K562 (cell line): ENCODE measurements around the gene MYO5C. TPM values are rescaled to one million over a fixed set of nuclear protein-coding genes. Genes with fewer than 3 reads are reported as not detected.

Experiments used
- ATAC-seq: fragments of 200-7000 bp; cut with Tn5 transposase; 3 replicates; pipeline ENCODE4 v1.9.1; 2020; ENCODE audit warnings: moderate library complexity
- BruUV-seq: library from RNA; stranded (reverse); fragments of 400-500 nt; replicated peaks from 2 replicates; lab custom pipeline; 2021; lab: Mats Ljungman, UMichigan
- CTCF ChIA-PET: fragments of 300-600 bp; formaldehyde crosslinking; extraction: SDS; loops from one replicate; lab custom pipeline; 2021; ENCODE audit warnings: low intra/inter-chr PET ratio; lab: Yijun Ruan, JAX
- POLR2A ChIA-PET: fragments of 300-600, 350-650 bp; sonication (Branson Sonifier 250); formaldehyde crosslinking; extraction: SDS; loops from one replicate; lab custom pipeline; 2021; ENCODE audit warnings: antibody characterized with exemption, inconsistent platforms; lab: Yijun Ruan, JAX
- DNase-seq, 4 experiments: peaks; one replicate each; pipeline versions ENCODE4 v3.0.0 to v3.0.0-alpha.2; 2011 to 2018; ENCODE audit warnings: low spot score in 3 of 4, mixed read lengths in 3 of 4; ENCODE audit errors: extremely low read depth in 1 of 4
- FAIRE-seq: peaks from 2 replicates; lab custom pipeline; 2011; peaks lifted over from hg19 to GRCh38; lab: Jason Lieb, UNC
- H2AFZ ChIP-seq: 2 replicates; pipeline ENCODE4 v1.6.0; 2011; ENCODE audit warnings: low read depth, low read length, control low read depth, inconsistent platforms
- H3K27ac ChIP-seq: fragments of 200-600 bp; 3 replicates; pipeline ENCODE4 v1.8.0; 2011; ENCODE audit warnings: low read depth, mild to moderate bottlenecking, control low read depth, inconsistent platforms, low read length, moderate library complexity, mixed read lengths; ENCODE audit errors: extremely low read depth
- H3K27me3 ChIP-seq, 2 experiments: fragments of 300-600 bp in 1 of 2; 2 replicates in 1 of 2; 3 replicates in 1 of 2; pipeline versions ENCODE4 v1.6.0 to v1.8.0; 2011; ENCODE audit warnings: inconsistent platforms in 2 of 2, low read length in 2 of 2, mild to moderate bottlenecking in 1 of 2, mixed read lengths in 1 of 2, moderate library complexity in 1 of 2; ENCODE audit not compliant: control insufficient read depth in 2 of 2, insufficient read depth in 2 of 2
- H3K36me3 ChIP-seq: fragments of 300-600 bp; 3 replicates; pipeline ENCODE4 v1.8.0; 2011; ENCODE audit warnings: mild to moderate bottlenecking, low read length, inconsistent platforms; ENCODE audit not compliant: control insufficient read depth, insufficient read depth
- H3K4me1 ChIP-seq, 2 experiments: fragments of 200-600 bp in 1 of 2; replicated peaks in 1 of 2; 2 replicates in 1 of 2; 3 replicates in 1 of 2; pipeline versions ENCODE4 v1.5.1 to v1.8.0; 2011; ENCODE audit warnings: inconsistent platforms in 2 of 2, low read length in 2 of 2, mild to moderate bottlenecking in 1 of 2, mixed read lengths in 1 of 2, moderate library complexity in 1 of 2; ENCODE audit not compliant: control insufficient read depth in 2 of 2, insufficient read depth in 2 of 2
- H3K4me2 ChIP-seq: 2 replicates; pipeline ENCODE4 v1.6.1; 2011; ENCODE audit warnings: low read length, control low read depth, inconsistent platforms, mixed read lengths; ENCODE audit not compliant: insufficient read depth
- H3K4me3 ChIP-seq: fragments of 200-600 bp; sonication (generic), shearing (Covaris generic); 2 replicates; pipeline ENCODE4 v1.5.1; 2016; ENCODE audit warnings: control low read depth, inconsistent platforms
- H3K79me2 ChIP-seq: fragments of 200-600 bp; 3 replicates; pipeline ENCODE4 v1.8.0; 2011; ENCODE audit warnings: low read length, inconsistent platforms; ENCODE audit not compliant: control insufficient read depth, insufficient read depth
- H3K9ac ChIP-seq, 2 experiments: 2 replicates each; pipeline versions ENCODE4 v1.6.0 to v1.6.1; 2011; ENCODE audit warnings: low read depth in 2 of 2, low read length in 2 of 2, control low read depth in 1 of 2, inconsistent platforms in 1 of 2, mild to moderate bottlenecking in 1 of 2, mixed read lengths in 1 of 2; ENCODE audit not compliant: insufficient read depth in 1 of 2
- H3K9me1 ChIP-seq: one replicate; pipeline ENCODE4 v1.6.0; 2011; ENCODE audit warnings: inconsistent platforms, mild to moderate bottlenecking, low read length, moderate library complexity; ENCODE audit not compliant: control insufficient read depth, insufficient read depth
- H3K9me3 ChIP-seq: replicated peaks from 2 replicates; pipeline ENCODE4 v1.5.1; 2011; ENCODE audit warnings: low read depth, low read length, inconsistent platforms; ENCODE audit not compliant: control insufficient read depth, insufficient read depth
- H4K20me1 ChIP-seq: replicated peaks from 2 replicates; pipeline ENCODE4 v1.6.1; 2011; ENCODE audit warnings: low read length, inconsistent platforms, mixed read lengths; ENCODE audit not compliant: control insufficient read depth, insufficient read depth
- ASH1L ChIP-seq: fragments of 450-650 bp; IDR thresholded peaks from 2 replicates; pipeline ENCODE4 v1.6.1; 2018; ENCODE audit warnings: borderline replicate concordance, mild to moderate bottlenecking, low read depth; ENCODE audit not compliant: partially characterized antibody
- BDP1 ChIP-seq: IDR thresholded peaks from 3 replicates; pipeline ENCODE4 v1.6.1; 2011; ENCODE audit not compliant: insufficient read length, insufficient read depth
- BRD9 ChIP-seq: fragments of 450-650 bp; IDR thresholded peaks from 2 replicates; pipeline ENCODE4 v1.6.1; 2018; ENCODE audit warnings: low read depth; ENCODE audit not compliant: partially characterized antibody
- C11orf30 ChIP-seq: fragments of 450-650 bp; IDR thresholded peaks from 2 replicates; pipeline ENCODE4 v1.6.1; 2016; ENCODE audit warnings: low read depth, mild to moderate bottlenecking
- DNMT1 ChIP-seq: fragments of 450-650 bp; IDR thresholded peaks from 2 replicates; pipeline ENCODE4 v1.6.1; 2016; ENCODE audit warnings: antibody characterized with exemption, mild to moderate bottlenecking
- HEY1 ChIP-seq: fragments of 250-450 bp; sonication (Bioruptor Pico); IDR thresholded peaks from 2 replicates; pipeline ENCODE4 v1.5.0; 2020; ENCODE audit warnings: mild to moderate bottlenecking, moderate library complexity, borderline replicate concordance
- HMG20B ChIP-seq: fragments of 250-450 bp; sonication (Bioruptor Pico); IDR thresholded peaks from 2 replicates; pipeline ENCODE4 v1.5.0; 2021; ENCODE audit warnings: mild to moderate bottlenecking
- KLF13 ChIP-seq: fragments of 450-650 bp; IDR thresholded peaks from 2 replicates; pipeline ENCODE4 v1.6.1; 2016; ENCODE audit warnings: missing genetic modification characterization, low read depth, mild to moderate bottlenecking, missing compliant biosample characterization, moderate library complexity, borderline replicate concordance
- MAFG ChIP-seq: fragments of 450-650 bp; conservative IDR thresholded peaks from 2 replicates; pipeline ENCODE4 v1.6.1; 2016; ENCODE audit warnings: missing genetic modification characterization, missing compliant biosample characterization
- NEUROD1 ChIP-seq: fragments of 150-350 bp; IDR thresholded peaks from 2 replicates; pipeline ENCODE4 v1.6.1; 2014; ENCODE audit warnings: borderline replicate concordance, low read length, low read depth; ENCODE audit not compliant: partially characterized antibody
- NFIX ChIP-seq: fragments of 250-450 bp; sonication (Bioruptor Pico); IDR thresholded peaks from 2 replicates; pipeline ENCODE4 v1.4.0; 2020; ENCODE audit warnings: low read depth, mild to moderate bottlenecking, moderate library complexity
- POLR2H ChIP-seq: IDR thresholded peaks from 2 replicates; pipeline ENCODE4 v1.6.1; 2016; ENCODE audit warnings: missing genetic modification characterization, low read depth, mild to moderate bottlenecking, control low read depth, missing compliant biosample characterization, moderate library complexity
- RBM25 ChIP-seq: fragments of 200-400 bp; formaldehyde crosslinking; IDR thresholded peaks from 2 replicates; pipeline ENCODE4 v1.6.1; 2018; ENCODE audit warnings: low read length, low read depth, moderate library complexity; ENCODE audit not compliant: severe bottlenecking
- TARDBP ChIP-seq: fragments of 450-650 bp; IDR thresholded peaks from 2 replicates; pipeline ENCODE4 v1.6.1; 2016
- TGIF2 ChIP-seq: sonication (generic); formaldehyde crosslinking; IDR thresholded peaks from 2 replicates; pipeline ENCODE4 v1.8.1; 2022; ENCODE audit warnings: mild to moderate bottlenecking, missing genetic modification reagents, moderate library complexity
- WHSC1 ChIP-seq: IDR thresholded peaks from one replicate; pipeline ENCODE4 v1.6.1; 2012; ENCODE audit warnings: low read length, control low read depth, inconsistent platforms
- XRCC4 ChIP-seq: IDR thresholded peaks from one replicate; pipeline ENCODE4 v1.6.1; 2011; ENCODE audit not compliant: insufficient read depth, insufficient read length; ENCODE audit errors: extremely low read depth
- ZNF146 ChIP-seq: IDR thresholded peaks from one replicate; pipeline ENCODE4 v1.6.1; 2018; ENCODE audit warnings: missing compliant biosample characterization; ENCODE audit not compliant: unreplicated experiment
- ZNF316 ChIP-seq: fragments of 450-650 bp; IDR thresholded peaks from 2 replicates; pipeline ENCODE4 v1.6.1; 2016
- WGBS: fragments of 100-300 bp; shearing (Covaris generic); methylation state at CpG from one replicate; pipeline ENCODE4 v1.1.6; 2016; ENCODE audit warnings: low coverage, mixed read lengths; ENCODE audit not compliant: insufficient coverage; ENCODE audit errors: missing lambda C conversion rate; 5-methylcytosine and 5-hydroxymethylcytosine counted together
- in situ Hi-C: fragments of 300-500 bp; cut with MboI; formaldehyde crosslinking; loops from 4 replicates; pipeline ENCODE4 v1.15.0; 2018; ENCODE audit warnings: inconsistent platforms, mixed read lengths
- intact Hi-C: fragments of 100-400 bp; cut with micrococcal nuclease; formaldehyde crosslinking; loops from 2 replicates; pipeline ENCODE4 v1.14.2; 2022
- polyA plus RNA-seq, 8 experiments: library from polyadenylated mRNA; depleted of rRNA in 4 of 8; stranded (reverse) in 5 of 8; unstranded in 3 of 8; fragments of >200 nt; fragmentation: Nextera tagmentation in 2 of 8; fragmentation: Illumina TruSeq in 1 of 8; extraction: Ambion mirVana in 2 of 8; extraction: Trizol in 1 of 8; gene quantifications; 2 replicates each; pipeline versions ENCODE4 v1.2.1 to v1.2.3, GENCODE V29; 2011 to 2014; ENCODE audit warnings: inconsistent platforms in 1 of 8, missing spikeins in 1 of 8
- total RNA-seq, 7 experiments: library from RNA; depleted of rRNA in 6 of 7; stranded (reverse); fragments of >200 nt in 6 of 7; fragmentation: Illumina TruSeq in 2 of 7; extraction: Trizol in 2 of 7; gene quantifications; 2 replicates each; pipeline versions ENCODE4 v1.2.1 to v1.2.3, GENCODE V29; 2011 to 2021; ENCODE audit warnings: low replicate concordance in 1 of 7
- TF ChIP-seq, protein P1 (sequence below): sonication (generic); formaldehyde crosslinking; IDR thresholded peaks from 2 replicates; pipeline ENCODE4 v1.4.0; 2020; ENCODE audit warnings: mild to moderate bottlenecking, missing genetic modification reagents

The MYO5C gene
- total and polyA plus RNA-seq, 9 of the 15 experiments (the other 6 are each of a cell fraction or from before 2014, with no cell fraction given): 0.01 to 0.24 TPM; not detected in 7

DNA sequence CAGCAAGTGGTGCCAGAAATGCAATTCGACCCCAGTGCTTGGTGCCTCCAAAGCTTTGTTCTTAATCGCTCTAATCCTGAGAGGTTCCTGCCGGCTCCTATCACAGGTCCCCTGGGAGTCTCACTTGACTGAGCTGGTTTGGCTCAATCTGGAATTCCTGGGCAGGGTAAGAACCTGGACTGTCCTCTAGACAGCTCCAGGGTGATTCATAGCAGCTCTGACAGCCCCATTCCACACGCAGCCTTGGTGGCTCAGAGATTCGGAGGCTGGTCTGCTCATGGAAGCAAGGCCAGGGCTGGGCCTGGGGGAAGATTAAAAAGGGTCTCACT lies 37.9 kb downstream of the MYO5C start (continued):
- no peak for TF ChIP-seq POLR2H (tag)

DNA sequence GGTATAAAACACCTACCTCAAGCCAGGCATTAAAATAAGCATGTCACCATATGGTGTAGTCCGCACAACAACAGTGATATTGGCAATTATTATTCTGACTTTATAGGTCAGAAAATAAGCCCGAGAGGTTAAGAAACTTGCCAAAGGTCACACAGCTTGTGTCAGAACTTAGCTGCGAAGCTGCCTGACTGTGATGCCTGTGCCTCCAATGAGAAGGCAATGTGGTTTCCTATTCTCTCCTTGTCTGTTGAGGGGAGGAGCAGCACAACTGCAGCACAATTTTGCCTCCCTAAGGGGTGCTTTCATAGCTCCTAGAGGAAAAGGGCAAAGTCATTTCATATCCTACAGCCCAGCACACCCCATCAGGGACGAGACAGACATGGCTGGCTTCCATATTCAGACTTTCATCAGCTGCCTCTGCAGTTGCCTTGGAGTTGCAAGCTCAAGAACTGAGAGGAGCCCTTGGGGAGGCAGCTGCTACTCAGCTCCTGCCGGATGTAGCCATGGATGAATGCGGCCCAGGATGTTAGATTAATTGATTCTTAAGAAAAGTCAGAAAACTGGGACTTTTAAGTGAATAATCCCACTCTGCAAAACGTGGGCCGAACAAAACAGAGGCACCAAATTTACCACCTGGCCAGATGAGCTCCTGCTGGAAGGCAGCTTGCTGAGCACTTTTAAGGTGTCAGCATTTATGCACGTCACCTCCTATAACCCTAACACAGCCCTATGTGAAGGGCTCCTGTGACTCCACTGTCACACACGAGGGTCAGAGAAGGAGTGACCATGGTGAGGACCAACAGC lies 38.5 kb downstream of the MYO5C start:
- CTCF ChIA-PET: interaction anchor here (0.5 to 1.8 kb wide), 4 partner anchors 472 to 478 kb away, joined by 3 to 21 read pairs (median 4); no protein-coding TSS in a partner anchor
- Histone ChIP-seq H3K4me2 (no peak overlapping the region; the same call in 1 of the 2 replicates), H2AFZ (no peak overlapping the region), H3K4me3 (no peak overlapping the region), H4K20me1 (peaks cover 5% of the 10 kb centered on the region; the same call in 1 of the 2 replicates), H3K9me3 (no peaks in the 10 kb centered on the region), H3K27me3 (peaks cover 13 to 37% of the 10 kb centered on the region in 2 experiments; a peak in 4 of 5 replicates), H3K79me2 (no peaks in the 10 kb centered on the region), H3K36me3 (no peaks in the 10 kb centered on the region), H3K9ac (no peak overlapping the region), H3K4me1 (no peaks in the 10 kb centered on the region; a peak in 1 of 5 replicates), H3K9me1 (no peaks in the 10 kb centered on the region), H3K27ac (no peak overlapping the region)
- TF ChIP-seq C11orf30: 0 out of 2 replicates have a peak, but pooled peaks have one; percentile 9
- no peak for TF ChIP-seq NFIX
- TF ChIP-seq HEY1 (CRISPR knock-in tag): no peak
- TF ChIP-seq, protein P1, sequence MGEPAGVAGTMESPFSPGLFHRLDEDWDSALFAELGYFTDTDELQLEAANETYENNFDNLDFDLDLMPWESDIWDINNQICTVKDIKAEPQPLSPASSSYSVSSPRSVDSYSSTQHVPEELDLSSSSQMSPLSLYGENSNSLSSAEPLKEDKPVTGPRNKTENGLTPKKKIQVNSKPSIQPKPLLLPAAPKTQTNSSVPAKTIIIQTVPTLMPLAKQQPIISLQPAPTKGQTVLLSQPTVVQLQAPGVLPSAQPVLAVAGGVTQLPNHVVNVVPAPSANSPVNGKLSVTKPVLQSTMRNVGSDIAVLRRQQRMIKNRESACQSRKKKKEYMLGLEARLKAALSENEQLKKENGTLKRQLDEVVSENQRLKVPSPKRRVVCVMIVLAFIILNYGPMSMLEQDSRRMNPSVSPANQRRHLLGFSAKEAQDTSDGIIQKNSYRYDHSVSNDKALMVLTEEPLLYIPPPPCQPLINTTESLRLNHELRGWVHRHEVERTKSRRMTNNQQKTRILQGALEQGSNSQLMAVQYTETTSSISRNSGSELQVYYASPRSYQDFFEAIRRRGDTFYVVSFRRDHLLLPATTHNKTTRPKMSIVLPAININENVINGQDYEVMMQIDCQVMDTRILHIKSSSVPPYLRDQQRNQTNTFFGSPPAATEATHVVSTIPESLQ (CRISPR knock-in tag): no peak
- TF ChIP-seq WHSC1: no peak
- TF ChIP-seq RBM25: peak; percentile 36
- 0 out of 2 replicates have a peak, but pooled peaks have one; percentile 26 for TF ChIP-seq MAFG (tag)
- no peak for TF ChIP-seq KLF13
- no peak for TF ChIP-seq ZNF146
- no peak for TF ChIP-seq ASH1L
- no peak for TF ChIP-seq XRCC4
- TF ChIP-seq DNMT1: no peak
- no peak for TF ChIP-seq TGIF2 (CRISPR knock-in tag)
- no peak for TF ChIP-seq NEUROD1
- no peak for TF ChIP-seq TARDBP
- TF ChIP-seq ZNF316: peak; percentile 20; the same call in 1 of the 2 replicates
- no peak for TF ChIP-seq BRD9
- no peak for TF ChIP-seq HMG20B
- no peak for TF ChIP-seq BDP1
- no peak for ATAC-seq
- peak; percentile 52 for FAIRE-seq
- intact Hi-C loops (loop anchor here (1.0 to 10.0 kb wide), 3 partner anchors 75 to 478 kb away; no protein-coding TSS in a partner anchor), in situ Hi-C loops (loop anchor here (25.0 kb wide), 1 partner anchor 930 kb away; no protein-coding TSS in a partner anchor)
- POLR2A ChIA-PET: interaction anchor here (0.7 to 1.3 kb wide), 3 partner anchors 18 to 478 kb away, joined by 3 read pairs; no protein-coding TSS in a partner anchor
- no TSS peak for BruUV-seq
- WGBS: 4% methylated on average over 10 of the region's 10 CpGs
- DNase-seq: no peak
